WTC11 (cell line): ENCODE results near the gene TNNT1.

Source experiments
- JUN ChIP-seq: sonication (generic); formaldehyde crosslinking; IDR thresholded peaks from 2 replicates; pipeline ENCODE4 v1.8.0; 2023; ENCODE audit warnings: mild to moderate bottlenecking, missing genetic modification reagents
- NFYB ChIP-seq: sonication (generic); formaldehyde crosslinking; conservative IDR thresholded peaks from 2 replicates; pipeline ENCODE4 v1.8.0; 2022; ENCODE audit warnings: low read depth, missing genetic modification reagents
- RELA ChIP-seq: sonication (generic); formaldehyde crosslinking; IDR thresholded peaks from 2 replicates; pipeline ENCODE4 v1.8.1; 2022; ENCODE audit warnings: missing genetic modification reagents, mild to moderate bottlenecking, borderline replicate concordance
- SP1 ChIP-seq: sonication (generic); formaldehyde crosslinking; conservative IDR thresholded peaks from 2 replicates; pipeline ENCODE4 v1.8.1; 2022; ENCODE audit warnings: missing genetic modification reagents
- TF ChIP-seq, protein P1 (sequence below): sonication (generic); formaldehyde crosslinking; IDR thresholded peaks from 2 replicates; pipeline ENCODE4 v1.8.0; 2022; ENCODE audit warnings: missing genetic modification reagents
- TF ChIP-seq, protein P2 (sequence below): sonication (generic); formaldehyde crosslinking; IDR thresholded peaks from 2 replicates; pipeline ENCODE4 v1.8.1; 2022; ENCODE audit warnings: low read depth, missing genetic modification reagents, borderline replicate concordance
- TF ChIP-seq, protein P3 (sequence below): sonication (generic); formaldehyde crosslinking; conservative IDR thresholded peaks from 2 replicates; pipeline ENCODE4 v1.8.1; 2022; ENCODE audit warnings: mild to moderate bottlenecking, missing genetic modification reagents
- TF ChIP-seq, protein P4 (sequence below): fragments of 200-600 bp; IDR thresholded peaks from 2 replicates; pipeline ENCODE4 v1.8.0; 2022; ENCODE audit warnings: antibody characterized with exemption
- TF ChIP-seq, protein P5 (sequence below): sonication (generic); formaldehyde crosslinking; IDR thresholded peaks from 2 replicates; pipeline ENCODE4 v1.8.0; 2022; ENCODE audit warnings: mild to moderate bottlenecking, missing genetic modification reagents

DNA sequence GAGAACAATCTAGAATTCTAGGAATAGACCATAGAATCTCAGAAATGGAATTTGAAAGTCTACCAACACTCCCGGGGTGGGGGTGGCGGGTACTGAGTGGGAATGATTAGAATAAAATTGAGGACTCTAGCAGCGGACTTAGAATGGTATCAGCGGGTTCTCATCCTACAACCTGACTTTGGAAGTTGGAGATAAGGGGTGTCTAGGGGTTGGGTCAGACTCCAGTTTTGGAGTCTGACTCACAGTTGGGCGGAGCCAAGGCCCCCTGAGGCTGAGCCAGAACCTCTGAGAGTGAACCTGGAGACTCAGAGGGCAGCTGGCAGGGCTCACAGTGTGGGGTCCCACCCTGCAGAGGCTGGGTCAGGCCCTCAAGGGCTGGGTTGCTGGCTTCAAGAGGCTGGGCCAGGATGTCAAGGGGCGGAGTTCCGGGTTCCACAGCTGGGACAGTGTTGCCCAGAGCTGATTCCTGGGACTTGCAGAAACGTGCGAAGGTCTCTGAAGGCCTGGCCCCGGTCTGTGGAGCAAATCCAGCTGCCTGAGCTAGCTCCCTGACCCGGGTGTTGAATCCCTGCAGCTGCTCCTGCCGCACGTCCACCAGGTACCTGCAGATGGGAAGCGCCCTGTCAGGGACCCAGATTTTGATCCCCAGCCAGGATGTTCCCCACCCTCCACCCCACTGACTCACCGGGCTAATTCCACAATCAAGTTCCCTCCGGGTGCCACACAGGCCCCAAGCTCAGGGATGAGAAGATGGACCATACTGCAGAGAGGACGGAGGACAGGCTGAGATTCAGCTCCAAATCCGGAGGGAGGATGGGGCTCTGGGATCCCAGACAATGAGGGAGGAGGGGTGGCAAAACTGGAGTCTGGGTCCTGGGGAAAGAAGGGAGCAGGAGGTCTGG is 10.1 kb upstream of the TNNT1 start:
- TF ChIP-seq, protein P1, sequence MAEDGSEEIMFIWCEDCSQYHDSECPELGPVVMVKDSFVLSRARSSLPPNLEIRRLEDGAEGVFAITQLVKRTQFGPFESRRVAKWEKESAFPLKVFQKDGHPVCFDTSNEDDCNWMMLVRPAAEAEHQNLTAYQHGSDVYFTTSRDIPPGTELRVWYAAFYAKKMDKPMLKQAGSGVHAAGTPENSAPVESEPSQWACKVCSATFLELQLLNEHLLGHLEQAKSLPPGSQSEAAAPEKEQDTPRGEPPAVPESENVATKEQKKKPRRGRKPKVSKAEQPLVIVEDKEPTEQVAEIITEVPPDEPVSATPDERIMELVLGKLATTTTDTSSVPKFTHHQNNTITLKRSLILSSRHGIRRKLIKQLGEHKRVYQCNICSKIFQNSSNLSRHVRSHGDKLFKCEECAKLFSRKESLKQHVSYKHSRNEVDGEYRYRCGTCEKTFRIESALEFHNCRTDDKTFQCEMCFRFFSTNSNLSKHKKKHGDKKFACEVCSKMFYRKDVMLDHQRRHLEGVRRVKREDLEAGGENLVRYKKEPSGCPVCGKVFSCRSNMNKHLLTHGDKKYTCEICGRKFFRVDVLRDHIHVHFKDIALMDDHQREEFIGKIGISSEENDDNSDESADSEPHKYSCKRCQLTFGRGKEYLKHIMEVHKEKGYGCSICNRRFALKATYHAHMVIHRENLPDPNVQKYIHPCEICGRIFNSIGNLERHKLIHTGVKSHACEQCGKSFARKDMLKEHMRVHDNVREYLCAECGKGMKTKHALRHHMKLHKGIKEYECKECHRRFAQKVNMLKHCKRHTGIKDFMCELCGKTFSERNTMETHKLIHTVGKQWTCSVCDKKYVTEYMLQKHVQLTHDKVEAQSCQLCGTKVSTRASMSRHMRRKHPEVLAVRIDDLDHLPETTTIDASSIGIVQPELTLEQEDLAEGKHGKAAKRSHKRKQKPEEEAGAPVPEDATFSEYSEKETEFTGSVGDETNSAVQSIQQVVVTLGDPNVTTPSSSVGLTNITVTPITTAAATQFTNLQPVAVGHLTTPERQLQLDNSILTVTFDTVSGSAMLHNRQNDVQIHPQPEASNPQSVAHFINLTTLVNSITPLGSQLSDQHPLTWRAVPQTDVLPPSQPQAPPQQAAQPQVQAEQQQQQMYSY (CRISPR knock-in tag): no peak
- TF ChIP-seq, protein P2, sequence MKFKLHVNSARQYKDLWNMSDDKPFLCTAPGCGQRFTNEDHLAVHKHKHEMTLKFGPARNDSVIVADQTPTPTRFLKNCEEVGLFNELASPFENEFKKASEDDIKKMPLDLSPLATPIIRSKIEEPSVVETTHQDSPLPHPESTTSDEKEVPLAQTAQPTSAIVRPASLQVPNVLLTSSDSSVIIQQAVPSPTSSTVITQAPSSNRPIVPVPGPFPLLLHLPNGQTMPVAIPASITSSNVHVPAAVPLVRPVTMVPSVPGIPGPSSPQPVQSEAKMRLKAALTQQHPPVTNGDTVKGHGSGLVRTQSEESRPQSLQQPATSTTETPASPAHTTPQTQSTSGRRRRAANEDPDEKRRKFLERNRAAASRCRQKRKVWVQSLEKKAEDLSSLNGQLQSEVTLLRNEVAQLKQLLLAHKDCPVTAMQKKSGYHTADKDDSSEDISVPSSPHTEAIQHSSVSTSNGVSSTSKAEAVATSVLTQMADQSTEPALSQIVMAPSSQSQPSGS (CRISPR knock-in tag): no peak
- TF ChIP-seq SP1 (CRISPR knock-in tag) (no peak), JUN (CRISPR knock-in tag) (no peak), NFYB (no peak), RELA (CRISPR knock-in tag) (no peak)
- TF ChIP-seq, protein P3, sequence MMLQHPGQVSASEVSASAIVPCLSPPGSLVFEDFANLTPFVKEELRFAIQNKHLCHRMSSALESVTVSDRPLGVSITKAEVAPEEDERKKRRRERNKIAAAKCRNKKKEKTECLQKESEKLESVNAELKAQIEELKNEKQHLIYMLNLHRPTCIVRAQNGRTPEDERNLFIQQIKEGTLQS (CRISPR knock-in tag): no peak
- TF ChIP-seq, protein P4, sequence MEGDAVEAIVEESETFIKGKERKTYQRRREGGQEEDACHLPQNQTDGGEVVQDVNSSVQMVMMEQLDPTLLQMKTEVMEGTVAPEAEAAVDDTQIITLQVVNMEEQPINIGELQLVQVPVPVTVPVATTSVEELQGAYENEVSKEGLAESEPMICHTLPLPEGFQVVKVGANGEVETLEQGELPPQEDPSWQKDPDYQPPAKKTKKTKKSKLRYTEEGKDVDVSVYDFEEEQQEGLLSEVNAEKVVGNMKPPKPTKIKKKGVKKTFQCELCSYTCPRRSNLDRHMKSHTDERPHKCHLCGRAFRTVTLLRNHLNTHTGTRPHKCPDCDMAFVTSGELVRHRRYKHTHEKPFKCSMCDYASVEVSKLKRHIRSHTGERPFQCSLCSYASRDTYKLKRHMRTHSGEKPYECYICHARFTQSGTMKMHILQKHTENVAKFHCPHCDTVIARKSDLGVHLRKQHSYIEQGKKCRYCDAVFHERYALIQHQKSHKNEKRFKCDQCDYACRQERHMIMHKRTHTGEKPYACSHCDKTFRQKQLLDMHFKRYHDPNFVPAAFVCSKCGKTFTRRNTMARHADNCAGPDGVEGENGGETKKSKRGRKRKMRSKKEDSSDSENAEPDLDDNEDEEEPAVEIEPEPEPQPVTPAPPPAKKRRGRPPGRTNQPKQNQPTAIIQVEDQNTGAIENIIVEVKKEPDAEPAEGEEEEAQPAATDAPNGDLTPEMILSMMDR: no peak
- TF ChIP-seq, protein P5, sequence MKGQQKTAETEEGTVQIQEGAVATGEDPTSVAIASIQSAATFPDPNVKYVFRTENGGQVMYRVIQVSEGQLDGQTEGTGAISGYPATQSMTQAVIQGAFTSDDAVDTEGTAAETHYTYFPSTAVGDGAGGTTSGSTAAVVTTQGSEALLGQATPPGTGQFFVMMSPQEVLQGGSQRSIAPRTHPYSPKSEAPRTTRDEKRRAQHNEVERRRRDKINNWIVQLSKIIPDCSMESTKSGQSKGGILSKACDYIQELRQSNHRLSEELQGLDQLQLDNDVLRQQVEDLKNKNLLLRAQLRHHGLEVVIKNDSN (CRISPR knock-in tag): no peak
